ENCODE results near the gene RNASE11.

DNA sequence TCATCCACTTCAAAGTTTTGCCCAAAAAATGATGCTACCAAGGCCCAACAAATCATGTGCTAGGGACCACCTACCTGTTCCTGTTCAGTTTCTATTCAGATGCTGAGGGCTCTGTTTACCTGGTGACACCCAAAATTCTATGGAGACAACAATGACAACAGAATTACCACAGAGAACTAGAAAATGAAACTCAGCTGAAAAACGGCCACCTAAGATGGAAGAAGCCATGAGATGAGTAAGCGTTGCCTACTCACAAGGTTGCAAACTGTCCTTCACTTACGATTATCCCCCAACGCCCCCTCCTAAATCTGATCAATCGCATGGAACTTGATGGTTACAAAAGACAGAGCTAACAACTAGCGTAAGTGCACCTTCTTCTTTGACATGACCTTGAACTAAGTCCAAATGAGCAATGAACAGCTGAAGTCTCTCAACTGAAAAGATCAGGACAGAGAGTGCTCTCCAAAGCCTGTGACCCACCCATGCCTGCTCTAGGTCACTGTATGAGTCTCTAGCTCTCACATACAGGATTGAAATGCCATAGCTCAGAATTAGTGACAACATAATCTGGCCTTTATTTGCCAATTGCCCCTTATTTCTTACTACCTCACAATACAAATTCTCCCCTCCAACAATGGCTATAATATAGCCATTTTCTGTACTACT is at the start of gene RNASE11:
- TF ChIP-seq CTCF (IDR thresholded peaks at IDR 0.05) (no peak), POLR2A (IDR thresholded peaks at IDR 0.05) (no peak)
